Neuronal stem cell (in vitro differentiated cells): ENCODE data around the gene S100A6. TPM values are rescaled to one million over a fixed set of nuclear protein-coding genes. Genes with fewer than 3 reads are reported as not detected.
A peak's percentile ranks its signal among the peaks of the same experiment; 100 is the strongest.
"Not testable (repeated sequence)": the region's sequence is repeated elsewhere in the genome, so short reads cannot be mapped to it uniquely, and the experiment has no call there.

Source experiments
- DNase-seq: peaks from one replicate; pipeline ENCODE4 v3.0.0-alpha.2; 2013; ENCODE audit warnings: low spot score
- H2AFZ ChIP-seq: one replicate; pipeline ENCODE4 v1.6.1; 2013; ENCODE audit warnings: mild to moderate bottlenecking, low read length, inconsistent platforms
- H2AK5ac ChIP-seq: 2 replicates; pipeline ENCODE4 v1.6.1; 2013; ENCODE audit warnings: low read depth, mild to moderate bottlenecking, inconsistent platforms, low read length, moderate library complexity, mixed read lengths
- H2BK120ac ChIP-seq: 2 replicates; pipeline ENCODE4 v1.6.1; 2013; ENCODE audit warnings: low read depth, mild to moderate bottlenecking, inconsistent platforms, low read length, moderate library complexity, mixed read lengths
- H2BK12ac ChIP-seq: one replicate; pipeline ENCODE4 v1.6.1; 2013; ENCODE audit warnings: low read length, inconsistent platforms
- H2BK15ac ChIP-seq: 2 replicates; pipeline ENCODE4 v1.6.1; 2013; ENCODE audit warnings: mild to moderate bottlenecking, low read length, inconsistent platforms, mixed read lengths
- H2BK5ac ChIP-seq: one replicate; pipeline ENCODE4 v1.6.1; 2013; ENCODE audit warnings: inconsistent platforms, mild to moderate bottlenecking, low read length, moderate library complexity
- H3K14ac ChIP-seq: one replicate; pipeline ENCODE4 v1.6.1; 2013; ENCODE audit warnings: low read length, inconsistent platforms
- H3K18ac ChIP-seq: 2 replicates; pipeline ENCODE4 v1.6.1; 2013; ENCODE audit warnings: low read length, inconsistent platforms
- H3K23ac ChIP-seq: 2 replicates; pipeline ENCODE4 v1.6.1; 2013; ENCODE audit warnings: low read depth, mild to moderate bottlenecking, mixed read lengths, low read length, inconsistent platforms; ENCODE audit not compliant: poor library complexity
- H3K27ac ChIP-seq: replicated peaks from 3 replicates; pipeline ENCODE4 v1.5.1; 2013; ENCODE audit warnings: low read length, inconsistent platforms
- H3K27me3 ChIP-seq, 3 experiments: 2 replicates each; pipeline ENCODE4 v1.6.1; 2013; ENCODE audit warnings: low read length in 3 of 3, mild to moderate bottlenecking in 2 of 3, inconsistent platforms in 1 of 3, low read depth in 1 of 3, mixed read lengths in 1 of 3, moderate library complexity in 1 of 3; ENCODE audit not compliant: control insufficient read depth in 3 of 3, insufficient read depth in 3 of 3
- H3K36me3 ChIP-seq, 2 donors: replicated peaks in 1 of 2; 2 replicates each; pipeline ENCODE4 v1.6.1; 2013; ENCODE audit warnings: low read length in 2 of 2; ENCODE audit not compliant: control insufficient read depth in 2 of 2, insufficient read depth in 2 of 2
- H3K4ac ChIP-seq: 2 replicates; pipeline ENCODE4 v1.6.1; 2013; ENCODE audit warnings: inconsistent platforms, mild to moderate bottlenecking, low read length, moderate library complexity
- H3K4me1 ChIP-seq, 2 donors: 1 replicate in 1 of 2; 2 replicates in 1 of 2; pipeline ENCODE4 v1.6.1; 2013; ENCODE audit warnings: low read length in 2 of 2, low read depth in 1 of 2; ENCODE audit not compliant: control insufficient read depth in 2 of 2, insufficient read depth in 1 of 2
- H3K4me2 ChIP-seq: one replicate; pipeline ENCODE4 v1.6.1; 2013; ENCODE audit warnings: mild to moderate bottlenecking, low read length, inconsistent platforms; ENCODE audit not compliant: insufficient read depth, poor library complexity, severe bottlenecking
- H3K4me3 ChIP-seq, 2 donors: 2 replicates each; pipeline ENCODE4 v1.5.1; 2013; ENCODE audit warnings: low read length in 2 of 2, mild to moderate bottlenecking in 2 of 2, inconsistent platforms in 1 of 2, moderate library complexity in 1 of 2
- H3K79me1 ChIP-seq: one replicate; pipeline ENCODE4 v1.6.1; 2013; ENCODE audit warnings: low read depth, mild to moderate bottlenecking, inconsistent platforms, low read length, moderate library complexity
- H3K9ac ChIP-seq: one replicate; pipeline ENCODE4 v1.6.1; 2013; ENCODE audit warnings: mild to moderate bottlenecking, low read depth, low read length, inconsistent platforms; ENCODE audit not compliant: poor library complexity
- H3K9me3 ChIP-seq, 2 donors: replicated peaks in 1 of 2; 2 replicates each; pipeline versions ENCODE3 to v1.6.1; 2013; ENCODE audit warnings: low read length in 2 of 2, mild to moderate bottlenecking in 2 of 2, inconsistent platforms in 1 of 2, low read depth in 1 of 2, mixed read lengths in 1 of 2, moderate library complexity in 1 of 2; ENCODE audit not compliant: control insufficient read depth in 2 of 2, insufficient read depth in 1 of 2
- H4K8ac ChIP-seq: one replicate; pipeline ENCODE4 v1.6.1; 2013; ENCODE audit warnings: low read depth, mild to moderate bottlenecking, inconsistent platforms, low read length, moderate library complexity
- H4K91ac ChIP-seq: one replicate; pipeline ENCODE4 v1.6.1; 2013; ENCODE audit warnings: low read length, low read depth, mild to moderate bottlenecking, inconsistent platforms; ENCODE audit not compliant: poor library complexity
- WGBS, 2 donors: extraction: QIAGEN DNeasy Blood & Tissue Kit; methylation state at CpG; one replicate each; pipeline ENCODE4 v1.1.7; 2013; ENCODE audit warnings: missing lambda C conversion rate in 2 of 2, mixed read lengths in 1 of 2; ENCODE audit not compliant: insufficient read length in 2 of 2, insufficient replicate concordance in 1 of 2; ENCODE audit errors: extremely low coverage in 2 of 2; 5-methylcytosine and 5-hydroxymethylcytosine counted together
- polyA plus RNA-seq, 2 experiments: library from polyadenylated mRNA; stranded (reverse); fragments of 200-250 nt; gene quantifications; one replicate each; pipeline ENCODE4 v1.2.3, GENCODE V29; 2013

The S100A6 gene
- 17.2 TPM for polyA plus RNA-seq (2013, experiment 1 of 2)
- 17.4 TPM for polyA plus RNA-seq (2013, experiment 2 of 2)

DNA sequence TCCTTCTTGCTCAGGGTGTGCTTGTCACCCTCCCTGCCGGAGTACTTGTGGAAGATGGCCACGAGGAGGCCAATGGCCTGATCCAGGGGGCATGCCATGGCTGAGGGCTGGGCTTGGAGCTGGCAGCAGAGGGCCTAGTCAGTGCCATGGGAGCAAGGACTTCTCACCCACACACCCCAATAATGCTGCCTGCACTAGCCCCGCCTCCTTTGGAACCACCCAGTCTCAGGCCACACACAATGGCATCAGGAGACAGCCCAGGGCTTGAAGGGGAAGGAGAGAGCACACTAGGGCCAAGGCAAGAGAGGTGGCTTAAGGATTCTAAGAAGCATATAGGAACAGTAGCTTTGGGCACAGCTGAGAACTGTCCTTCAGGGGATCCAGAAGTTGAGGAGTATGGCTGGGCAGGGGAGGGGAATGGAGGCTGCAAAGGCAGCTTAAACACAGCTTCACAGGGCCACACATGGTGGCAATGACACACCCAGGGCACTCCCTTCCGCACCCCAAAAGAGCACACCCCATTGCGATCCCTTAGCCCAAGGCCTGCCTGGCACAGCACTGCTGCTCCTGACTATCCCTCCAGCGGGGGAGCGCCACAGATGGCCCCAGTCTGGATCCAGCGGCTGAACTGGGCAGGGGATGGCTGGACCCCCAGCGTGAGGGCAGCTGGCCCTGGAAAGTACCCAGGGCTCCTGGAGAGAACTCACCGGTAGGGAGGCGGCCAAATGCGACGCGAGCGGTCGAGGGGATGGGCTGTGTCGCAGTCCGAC lies at the start of gene S100A6:
Gene S100A6 (minus strand): TSS at position 750 of the 770 bp plus-strand sequence. CDS start 652 bp downstream, at position 98.
- no CpG with 5 or more reads among the region's 18 CpGs for WGBS, 2 donors
- Histone ChIP-seq H3K14ac (no peak within 1 kb of the TSS), H3K9ac (peak within 1 kb of the TSS; percentile 79), H3K79me1 (no peaks in the 10 kb centered on the region), H3K36me3 (no peaks in the 10 kb centered on the region), H3K27me3 (peaks cover 0 to 51% (median 3%) of the 10 kb centered on the region in 3 experiments), H2AK5ac (peak within 1 kb of the TSS; percentile 99), H2BK12ac (peak within 1 kb of the TSS; percentile 95), H3K18ac (peak within 1 kb of the TSS; percentile 73), H2BK120ac (peak within 1 kb of the TSS; percentile 58), H2BK15ac (peak within 1 kb of the TSS; percentile 86), H4K8ac (no peak within 1 kb of the TSS), H3K27ac (no peak within 1 kb of the TSS), H3K23ac (peak within 1 kb of the TSS; percentile 8), H3K4me3 (peak within 1 kb of the TSS in 1 of 2 donors; percentile 63), H3K4ac (peak within 1 kb of the TSS; percentile 60), H3K9me3 (no peaks in the 10 kb centered on the region), H2AFZ (peak within 1 kb of the TSS; percentile 47), H2BK5ac (peak within 1 kb of the TSS; percentile 72), H3K4me2 (peak within 1 kb of the TSS; percentile 38), H3K4me1 (peaks cover 0 to 30% of the 10 kb centered on the region in 2 donors), H4K91ac (peak within 1 kb of the TSS; percentile 74)
- DNase-seq, result no peak

- H4K8ac ChIP-seq, result no peak overlapping the region
- no peak overlapping the region for H3K14ac ChIP-seq
- H3K23ac ChIP-seq, result no peak overlapping the region
- H3K27ac ChIP-seq, result no peak overlapping the region
- H3K27me3 ChIP-seq, result no peaks in the 10 kb centered on the region
- no peak overlapping the region for H3K18ac ChIP-seq
- H3K4me1 ChIP-seq, result peaks cover 3 to 4% of the 10 kb centered on the region in 2 donors
- no peak overlapping the region for H2BK12ac ChIP-seq
- no peak overlapping the region for H2BK120ac ChIP-seq
- no peak overlapping the region for H2AK5ac ChIP-seq
- H3K4ac ChIP-seq, result no peak overlapping the region
- H2BK5ac ChIP-seq, result no peak overlapping the region
- H3K79me1 ChIP-seq, result no peaks in the 10 kb centered on the region
- H2AFZ ChIP-seq, result no peak overlapping the region
- H3K4me3 ChIP-seq, result no peak overlapping the region
- H2BK15ac ChIP-seq, result no peak overlapping the region
- no peak overlapping the region for H4K91ac ChIP-seq
- no peak overlapping the region for H3K4me2 ChIP-seq
- DNase-seq, result no peak
- H3K36me3 ChIP-seq, result no peaks in the 10 kb centered on the region
- no peak overlapping the region for H3K9ac ChIP-seq
- no CpG with 5 or more reads among the region's 1 CpG for WGBS, 2 donors
- no peaks in the 10 kb centered on the region for H3K9me3 ChIP-seq
Measured at GRCh38 chr1:153585006-153585405, 49.2 kb upstream of the S100A6 start.

DNA sequence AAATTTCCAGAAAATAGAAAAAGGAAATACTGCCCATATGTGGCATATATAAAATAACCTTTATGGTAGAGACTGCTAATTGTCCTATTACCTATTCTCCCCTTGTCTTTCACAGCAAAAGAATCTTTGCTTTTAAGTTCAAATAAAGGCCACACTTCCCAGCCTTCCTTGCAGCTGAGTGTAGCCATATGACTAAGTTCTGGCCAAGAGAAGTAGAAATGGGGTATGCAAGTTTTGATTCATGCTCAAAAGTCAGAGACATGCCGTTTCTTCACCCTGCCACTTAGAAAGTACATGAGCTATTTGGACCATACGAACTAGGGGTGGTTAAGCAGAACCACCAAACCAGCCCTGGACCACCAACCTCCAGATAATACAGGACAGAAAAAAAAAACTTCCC lies 48.2 kb upstream of the S100A6 start:
- Histone ChIP-seq H3K9me3 (no peaks in the 10 kb centered on the region), H2BK120ac (no peak overlapping the region), H3K23ac (no peak overlapping the region), H3K4me2 (no peak overlapping the region), H2BK5ac (no peak overlapping the region), H3K4me1 (peaks cover 5 to 7% of the 10 kb centered on the region in 2 donors), H4K91ac (no peak overlapping the region), H3K4me3 (no peak overlapping the region), H4K8ac (no peak overlapping the region), H2BK12ac (no peak overlapping the region), H2AFZ (peak overlapping the region; percentile 23), H3K36me3 (no peaks in the 10 kb centered on the region), H3K18ac (no peak overlapping the region), H3K27ac (no peak overlapping the region), H2BK15ac (no peak overlapping the region), H3K27me3 (no peaks in the 10 kb centered on the region), H3K14ac (no peak overlapping the region), H2AK5ac (no peak overlapping the region), H3K79me1 (no peaks in the 10 kb centered on the region), H3K4ac (no peak overlapping the region), H3K9ac (no peak overlapping the region)
- WGBS, 2 donors, result no CpG with 5 or more reads among the region's 2 CpGs
- DNase-seq, result no peak

GRCh38 chr1:153583514-153583913 lies 47.7 kb upstream of the S100A6 start:
- not testable (repeated sequence) for H4K91ac ChIP-seq, H2BK5ac ChIP-seq, H3K27me3 ChIP-seq, H4K8ac ChIP-seq, H3K36me3 ChIP-seq, H2AK5ac ChIP-seq, H3K4me2 ChIP-seq, H2AFZ ChIP-seq, H3K9me3 ChIP-seq, H2BK15ac ChIP-seq, DNase-seq, H3K27ac ChIP-seq, H2BK120ac ChIP-seq, H3K4ac ChIP-seq, H3K18ac ChIP-seq, H3K9ac ChIP-seq, H2BK12ac ChIP-seq, H3K4me3 ChIP-seq, H3K79me1 ChIP-seq, H3K14ac ChIP-seq, H3K23ac ChIP-seq
- peaks cover 8 to 11% of the 10 kb centered on the region in 2 donors for H3K4me1 ChIP-seq
- no CpG with 5 or more reads among the region's 3 CpGs for WGBS, 2 donors
